Myocyte (in vitro differentiated cells): Measurements from ENCODE around the gene BLNK. TPM values are rescaled to one million over a fixed set of nuclear protein-coding genes. Genes with fewer than 3 reads are reported as not detected.
"Not testable (repeated sequence)": the region's sequence is repeated elsewhere in the genome, so short reads cannot be mapped to it uniquely, and the experiment has no call there.

Source experiments
- DNase-seq: peaks from one replicate; pipeline ENCODE4 v3.0.0-alpha.2; 2012; ENCODE audit warnings: low read depth
- polyA plus RNA-seq: library from polyadenylated mRNA; unstranded; fragments of >200 nt; gene quantifications from one replicate; pipeline ENCODE4 v1.2.1, GENCODE V29; 2012; ENCODE audit warnings: missing spikeins
- total RNA-seq: library from RNA; depleted of rRNA; stranded (reverse); fragments of >200 nt; gene quantifications from 2 replicates; pipeline ENCODE4 v1.2.3, GENCODE V29; 2014

BLNK gene
- 0.13 TPM in 1 of 2 replicates, not detected in the other for total RNA-seq
- not detected for polyA plus RNA-seq

GRCh38 chr10:96271016-96271815 is at the start of gene BLNK:
TSS of gene BLNK (minus strand) at chr10:96271569. CDS start at chr10:96271398, 171 bp downstream.
- peak; percentile 29 for DNase-seq

GRCh38 chr10:96319754-96320474 is 48.5 kb upstream of the BLNK start:
- no peak for DNase-seq

GRCh38 chr10:96317067-96317833 is 45.9 kb upstream of the BLNK start:
- no peak for DNase-seq

GRCh38 chr10:96313344-96313743 is 42.0 kb upstream of the BLNK start:
- no peak for DNase-seq

GRCh38 chr10:96311180-96311715 is 39.9 kb upstream of the BLNK start:
- no peak for DNase-seq

- DNase-seq = no peak
Measured at GRCh38 chr10:96310321-96310669, 38.9 kb upstream of the BLNK start.

- no peak for DNase-seq
Measured at GRCh38 chr10:96309628-96310320, 38.4 kb upstream of the BLNK start.

GRCh38 chr10:96308854-96309253 is 37.5 kb upstream of the BLNK start:
- not testable (repeated sequence) for DNase-seq

GRCh38 chr10:96306516-96306915 is 35.1 kb upstream of the BLNK start:
- DNase-seq = peak; percentile 46

GRCh38 chr10:96305019-96305418 is 33.6 kb upstream of the BLNK start:
- DNase-seq = no peak

- no peak for DNase-seq
Measured at GRCh38 chr10:96304230-96304629, 32.9 kb upstream of the BLNK start, which contains the start of gene DNTT. TSS of gene DNTT (plus strand) at chr10:96304434. CDS start at chr10:96304498, 64 bp downstream.

- no peak for DNase-seq
Measured at GRCh38 chr10:96301616-96302015, 30.2 kb upstream of the BLNK start.

GRCh38 chr10:96299383-96299782 is 28.0 kb upstream of the BLNK start:
- peak; percentile 30 for DNase-seq

GRCh38 chr10:96298362-96298761 is 27.0 kb upstream of the BLNK start:
- DNase-seq = peak; percentile 10

- no peak for DNase-seq
Measured at GRCh38 chr10:96297486-96297885, 26.1 kb upstream of the BLNK start.

- no peak for DNase-seq
Measured at GRCh38 chr10:96295475-96295874, 24.1 kb upstream of the BLNK start.

- peak; percentile 50 for DNase-seq
Measured at GRCh38 chr10:96292971-96293920, 21.9 kb upstream of the BLNK start.

GRCh38 chr10:96290368-96291133 is 19.2 kb upstream of the BLNK start:
- no peak for DNase-seq
